CD4-positive, alpha-beta T cell (primary cell): ENCODE data around the gene CLCN6. TPM values are rescaled to one million over a fixed set of nuclear protein-coding genes. Genes with fewer than 3 reads are reported as not detected.

Experiments
- ATAC-seq: fragments of 200-7000 bp; cut with Tn5 transposase; one replicate; pipeline ENCODE4 v1.10.0; 2022; ENCODE audit warnings: mild to moderate bottlenecking; ENCODE audit not compliant: poor library complexity
- CTCF ChIA-PET: fragments of 350-600 bp; sonication (Branson Sonifier 250); formaldehyde crosslinking; loops from one replicate; lab custom pipeline; 2021; ENCODE audit warnings: antibody characterized with exemption, inconsistent platforms; lab: Charles Lee
- POLR2A ChIA-PET: fragments of 350-600 bp; sonication (Branson Sonifier 250); formaldehyde crosslinking; loops from one replicate; lab custom pipeline; 2021; ENCODE audit warnings: antibody characterized with exemption, inconsistent platforms; lab: Charles Lee
- DNase-seq, 14 experiments: peaks; one replicate each; pipeline ENCODE4 v3.0.0-alpha.2; 2013 to 2020; ENCODE audit warnings: mixed read lengths in 2 of 14
- H3K27ac ChIP-seq, 2 donors: one replicate each; pipeline versions ENCODE4 v1.5.1 to v1.7.0; 2013; ENCODE audit warnings: low read length in 2 of 2, low read depth in 1 of 2, mild to moderate bottlenecking in 1 of 2
- H3K27me3 ChIP-seq, 2 experiments: 1 replicate in 1 of 2; 2 replicates in 1 of 2; pipeline versions ENCODE4 v1.6.1 to v1.7.0; 2013; ENCODE audit warnings: low read length in 2 of 2, control low read depth in 1 of 2, mild to moderate bottlenecking in 1 of 2, moderate library complexity in 1 of 2; ENCODE audit not compliant: insufficient read depth in 2 of 2, control insufficient read depth in 1 of 2
- H3K36me3 ChIP-seq: one replicate; pipeline ENCODE4 v1.6.1; 2013; ENCODE audit warnings: low read length, control low read depth; ENCODE audit not compliant: insufficient read depth
- H3K4me1 ChIP-seq: one replicate; pipeline ENCODE4 v1.6.1; 2013; ENCODE audit warnings: low read length, control low read depth; ENCODE audit not compliant: insufficient read depth
- H3K4me3 ChIP-seq: one replicate; pipeline ENCODE4 v1.5.1; 2013; ENCODE audit warnings: mild to moderate bottlenecking, low read length, moderate library complexity
- H3K9me3 ChIP-seq, 2 experiments: 1 replicate in 1 of 2; 2 replicates in 1 of 2; pipeline versions ENCODE4 v1.6.1 to v1.7.0; 2013; ENCODE audit warnings: low read length in 2 of 2, mild to moderate bottlenecking in 2 of 2, control low read depth in 1 of 2, moderate library complexity in 1 of 2; ENCODE audit not compliant: control insufficient read depth in 1 of 2, insufficient read depth in 1 of 2
- H3K27ac Mint-ChIP-seq: one replicate; pipeline ENCODE4 v1.8.0; 2020; ENCODE audit warnings: mixed read lengths
- H3K27me3 Mint-ChIP-seq: one replicate; pipeline ENCODE4 v1.8.0; 2021; ENCODE audit warnings: mixed read lengths
- H3K36me3 Mint-ChIP-seq: one replicate; pipeline ENCODE4 v1.8.0; 2021; ENCODE audit warnings: low read depth, mixed read lengths
- H3K4me1 Mint-ChIP-seq: one replicate; pipeline ENCODE4 v1.8.0; 2021; ENCODE audit warnings: low read depth, mixed read lengths
- H3K4me3 Mint-ChIP-seq: one replicate; pipeline ENCODE4 v1.8.0; 2020; ENCODE audit warnings: mild to moderate bottlenecking, mixed read lengths
- H3K9me3 Mint-ChIP-seq: one replicate; pipeline ENCODE4 v1.8.0; 2020; ENCODE audit warnings: mixed read lengths
- CTCF ChIP-seq: fragments of 200-600 bp; IDR thresholded peaks from one replicate; pipeline ENCODE4 v1.8.0; 2022; ENCODE audit warnings: antibody characterized with exemption, mild to moderate bottlenecking
- intact Hi-C, 2 experiments: fragments of 100-400 bp; cut with DNase I in 1 of 2; cut with micrococcal nuclease in 1 of 2; formaldehyde crosslinking; loops; one replicate each; pipeline versions ENCODE4 v1.15.1 to v1.9.0; 2023 to 2025; cut with DNase I, micrococcal nuclease
- total RNA-seq, 174 experiments: library from RNA in 2 of 174; stranded (reverse) in 2 of 174; gene quantifications; one replicate each; pipeline ENCODE4 v1.2.3 and lab custom pipeline; 2021 to 2026

Gene CLCN6
- total RNA-seq, 2 experiments from 2014 or later, result 10.9 to 11.2 TPM

DNA sequence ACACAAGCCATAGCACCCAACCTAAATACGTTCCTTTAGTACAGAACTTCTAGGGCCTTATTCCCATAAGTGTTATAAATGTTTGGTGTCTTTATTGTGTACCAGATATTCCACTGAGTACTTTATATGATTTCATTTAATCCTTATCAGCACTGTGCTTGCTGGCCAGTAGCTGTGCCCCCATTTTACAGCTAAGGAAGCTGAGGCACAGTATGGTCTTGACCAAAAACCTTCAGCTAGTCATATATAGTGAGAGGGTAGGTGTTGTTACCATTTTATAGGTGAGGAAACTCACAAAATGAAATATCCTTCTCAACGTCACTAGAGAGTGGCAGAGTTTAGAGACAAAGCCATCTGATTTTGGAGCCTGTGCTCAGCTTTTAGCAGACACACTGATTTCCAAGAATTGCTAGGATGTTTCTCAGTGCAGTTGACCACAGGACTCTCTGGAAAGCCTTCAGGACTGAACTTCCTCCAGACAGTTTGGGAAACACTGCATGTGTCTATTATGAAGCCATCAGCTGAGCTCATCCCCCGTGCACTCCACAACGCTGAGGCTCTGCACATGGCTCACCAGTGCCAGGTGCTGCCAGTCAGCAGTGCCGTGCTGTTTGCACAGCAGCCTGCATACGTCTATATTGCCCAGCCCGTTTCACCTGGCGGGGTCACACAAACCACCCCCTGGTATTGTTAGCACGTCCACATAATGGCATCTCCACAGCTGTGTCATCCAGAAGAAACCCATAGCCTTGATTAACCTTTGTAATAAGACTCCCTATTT, 26.1 kb downstream of the CLCN6 start:
- Histone ChIP-seq H3K9me3 (no peaks in the 10 kb centered on the region), H3K36me3 (peaks cover 62% of the 10 kb centered on the region), H3K4me1 (no peaks in the 10 kb centered on the region), H3K4me3 (no peak overlapping the region), H3K27me3 (no peaks in the 10 kb centered on the region), H3K27ac (no peak overlapping the region)
- Mint-ChIP-seq H3K4me3 (no peak overlapping the region), H3K27me3 (no peaks in the 10 kb centered on the region), H3K9me3 (no peaks in the 10 kb centered on the region), H3K36me3 (peaks cover 75% of the 10 kb centered on the region), H3K27ac (no peak overlapping the region), H3K4me1 (no peaks in the 10 kb centered on the region)
- CTCF ChIA-PET, result no interaction called here
- POLR2A ChIA-PET, result interaction anchor here (0.5 kb wide), 1 partner anchor 188 kb away, joined by 3 read pairs; no protein-coding TSS in a partner anchor
- DNase-seq (no peak), ATAC-seq (no peak)
- intact Hi-C loops, result no loop called here
- no peak for TF ChIP-seq CTCF

DNA sequence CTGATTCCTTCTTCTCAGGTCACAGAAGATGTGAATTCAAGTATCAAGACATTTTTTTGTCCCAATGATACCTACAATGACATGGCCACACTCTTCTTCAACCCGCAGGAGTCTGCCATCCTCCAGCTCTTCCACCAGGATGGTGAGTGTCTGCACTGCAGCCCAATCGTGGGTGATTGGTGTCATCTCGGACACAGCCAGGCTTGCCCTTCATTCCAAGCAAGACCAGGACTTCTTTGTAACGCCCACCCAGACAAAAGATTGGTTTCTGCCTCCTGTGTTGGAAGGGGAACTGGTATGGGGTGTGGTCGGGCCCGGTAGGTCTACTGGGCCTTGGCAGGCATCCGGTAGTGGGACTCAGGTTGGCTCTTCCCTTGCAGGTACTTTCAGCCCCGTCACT, 27.5 kb downstream of the CLCN6 start:
- H3K36me3 ChIP-seq, result peaks cover 63% of the 10 kb centered on the region

GRCh38 chr1:11833900-11834299, 27.9 kb downstream of the CLCN6 start:
- CTCF ChIA-PET, result no interaction called here
- Mint-ChIP-seq H3K9me3 (no peaks in the 10 kb centered on the region), H3K27me3 (no peaks in the 10 kb centered on the region), H3K27ac (no peak overlapping the region), H3K4me1 (peaks cover 4% of the 10 kb centered on the region), H3K4me3 (no peak overlapping the region), H3K36me3 (peaks cover 75% of the 10 kb centered on the region)
- ATAC-seq, result no peak
- no peak for TF ChIP-seq CTCF
- no peaks in the 10 kb centered on the region for H3K27me3 ChIP-seq
- DNase-seq, result no peak
- peaks cover 60% of the 10 kb centered on the region for H3K36me3 ChIP-seq
- POLR2A ChIA-PET, result no interaction called here
- H3K4me3 ChIP-seq, result no peak overlapping the region
- H3K27ac ChIP-seq, result no peak overlapping the region
- peaks cover 4% of the 10 kb centered on the region for H3K4me1 ChIP-seq
- intact Hi-C loops, result no loop called here
- H3K9me3 ChIP-seq, result no peaks in the 10 kb centered on the region

More for the DNA sequence above, 27.5 kb downstream of the CLCN6 start:
- CTCF ChIA-PET, result no interaction called here
- H3K4me3 Mint-ChIP-seq, result no peak overlapping the region
- H3K4me3 ChIP-seq, result no peak overlapping the region
- no peak overlapping the region for H3K27ac ChIP-seq
- H3K4me1 ChIP-seq, result peaks cover under 1% of the 10 kb centered on the region
- H3K36me3 Mint-ChIP-seq, result peaks cover 75% of the 10 kb centered on the region
- peaks cover under 1% of the 10 kb centered on the region for H3K4me1 Mint-ChIP-seq
- ATAC-seq (no peak), DNase-seq (no peak)
- H3K9me3 ChIP-seq, result no peaks in the 10 kb centered on the region
- no peaks in the 10 kb centered on the region for H3K9me3 Mint-ChIP-seq
- H3K27ac Mint-ChIP-seq, result no peak overlapping the region
- no peaks in the 10 kb centered on the region for H3K27me3 Mint-ChIP-seq
- H3K27me3 ChIP-seq, result no peaks in the 10 kb centered on the region
- POLR2A ChIA-PET, result no interaction called here
- TF ChIP-seq CTCF, result no peak
- intact Hi-C loops, result no loop called here
